ENCODE results near the gene RREB1.

DNA sequence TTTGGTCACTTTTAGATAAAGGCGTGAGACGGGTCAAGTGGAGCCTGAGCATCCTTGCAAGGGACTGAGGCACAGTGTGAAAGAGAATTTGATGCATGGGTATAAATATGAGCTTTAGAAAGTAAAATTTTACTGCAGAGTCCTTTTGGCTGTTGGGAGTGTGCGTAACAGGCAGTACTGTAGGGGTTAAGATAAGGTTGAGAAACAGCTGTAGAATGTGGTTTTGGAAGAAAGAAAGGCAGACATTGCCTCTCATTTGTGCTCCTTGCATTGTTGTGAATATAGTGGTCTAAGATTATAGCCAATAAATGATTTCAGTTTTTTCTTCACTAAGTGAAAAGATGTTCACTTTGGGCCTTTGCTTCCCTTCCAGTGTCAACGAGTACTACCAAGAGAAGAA lies 73.0 kb downstream of the RREB1 start:
- TF ChIP-seq CTCF (conservative IDR thresholded peaks at IDR 0.05; ENCODE audit: low read depth in 2 of 2): no peak
- no peak for TF ChIP-seq CREB1 (CRISPR knock-in tag; IDR thresholded peaks at IDR 0.05; ENCODE audit: low read depth)
- no peak for TF ChIP-seq EZH2phosphoT487 (IDR thresholded peaks at IDR 0.05; ENCODE audit: unreplicated experiment)
- no peak for TF ChIP-seq POLR2AphosphoS5 (IDR thresholded peaks at IDR 0.05; ENCODE audit: low read depth)
- TF ChIP-seq, protein P1, sequence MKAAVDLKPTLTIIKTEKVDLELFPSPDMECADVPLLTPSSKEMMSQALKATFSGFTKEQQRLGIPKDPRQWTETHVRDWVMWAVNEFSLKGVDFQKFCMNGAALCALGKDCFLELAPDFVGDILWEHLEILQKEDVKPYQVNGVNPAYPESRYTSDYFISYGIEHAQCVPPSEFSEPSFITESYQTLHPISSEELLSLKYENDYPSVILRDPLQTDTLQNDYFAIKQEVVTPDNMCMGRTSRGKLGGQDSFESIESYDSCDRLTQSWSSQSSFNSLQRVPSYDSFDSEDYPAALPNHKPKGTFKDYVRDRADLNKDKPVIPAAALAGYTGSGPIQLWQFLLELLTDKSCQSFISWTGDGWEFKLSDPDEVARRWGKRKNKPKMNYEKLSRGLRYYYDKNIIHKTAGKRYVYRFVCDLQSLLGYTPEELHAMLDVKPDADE (IDR thresholded peaks at IDR 0.05): no peak

All from GM23338 (cell line).